Chondrocyte (in vitro differentiated cells): ENCODE results near the gene MFN2. TPM values are rescaled to one million over a fixed set of nuclear protein-coding genes. Genes with fewer than 3 reads are reported as not detected.

Experiments
- DNase-seq: peaks from one replicate; pipeline ENCODE4 v3.0.0; 2021; ENCODE audit warnings: mixed read lengths, low spot score
- H3K27ac Mint-ChIP-seq: one replicate; pipeline ENCODE4 v1.8.0; 2021; ENCODE audit warnings: mild to moderate bottlenecking, moderate library complexity, mixed read lengths; ENCODE audit not compliant: unreplicated experiment
- H3K27me3 Mint-ChIP-seq: 2 replicates; pipeline ENCODE4 v1.8.0; 2021; ENCODE audit warnings: low read depth, mixed read lengths
- H3K36me3 Mint-ChIP-seq: 2 replicates; pipeline ENCODE4 v1.8.0; 2021; ENCODE audit warnings: low read depth, mixed read lengths
- H3K4me1 Mint-ChIP-seq: 2 replicates; pipeline ENCODE4 v1.8.0; 2021; ENCODE audit warnings: low read depth, mild to moderate bottlenecking, mixed read lengths
- H3K4me3 Mint-ChIP-seq: one replicate; pipeline ENCODE4 v1.8.0; 2021; ENCODE audit warnings: mild to moderate bottlenecking, moderate library complexity, mixed read lengths; ENCODE audit not compliant: unreplicated experiment
- H3K9me3 Mint-ChIP-seq: 2 replicates; pipeline ENCODE4 v1.8.0; 2021; ENCODE audit warnings: low read depth, mixed read lengths
- CTCF ChIP-seq: fragments of 200-600 bp; sonication (generic); IDR thresholded peaks from 2 replicates; pipeline ENCODE4 v1.5.0; 2021; ENCODE audit warnings: antibody characterized with exemption, mild to moderate bottlenecking, moderate library complexity
- total RNA-seq: library from RNA; stranded (reverse); gene quantifications from 3 replicates; pipeline ENCODE4 v1.2.1, GENCODE V29; 2021

The MFN2 gene
- total RNA-seq, 1 donor from 2014 or later = 56.6 TPM

GRCh38 chr1:11981378-11982009 lies 1.2 kb downstream of the MFN2 start:
- Mint-ChIP-seq H3K9me3 (no peaks in the 10 kb centered on the region), H3K4me3 (peak overlapping the region; percentile 91), H3K36me3 (peaks cover 8% of the 10 kb centered on the region), H3K27ac (peak overlapping the region; percentile 96), H3K4me1 (peaks cover 50% of the 10 kb centered on the region), H3K27me3 (no peaks in the 10 kb centered on the region)
- DNase-seq = no peak
- TF ChIP-seq CTCF = no peak

GRCh38 chr1:11982010-11982392 lies 1.8 kb downstream of the MFN2 start:
- Mint-ChIP-seq H3K9me3 (no peaks in the 10 kb centered on the region), H3K27me3 (no peaks in the 10 kb centered on the region), H3K27ac (peak overlapping the region; percentile 32), H3K36me3 (peaks cover 8% of the 10 kb centered on the region), H3K4me1 (peaks cover 50% of the 10 kb centered on the region), H3K4me3 (peak overlapping the region; percentile 91)
- DNase-seq = no peak
- peak; percentile 62 for TF ChIP-seq CTCF

GRCh38 chr1:11984121-11984520 lies 3.9 kb downstream of the MFN2 start:
- TF ChIP-seq CTCF = no peak
- no peaks in the 10 kb centered on the region for H3K9me3 Mint-ChIP-seq
- H3K36me3 Mint-ChIP-seq = peaks cover 10% of the 10 kb centered on the region
- no peak for DNase-seq
- no peak overlapping the region for H3K4me3 Mint-ChIP-seq
- peaks cover 47% of the 10 kb centered on the region for H3K4me1 Mint-ChIP-seq
- H3K27me3 Mint-ChIP-seq = no peaks in the 10 kb centered on the region
- H3K27ac Mint-ChIP-seq = no peak overlapping the region

GRCh38 chr1:11984576-11984975 lies 4.3 kb downstream of the MFN2 start:
- Mint-ChIP-seq H3K4me3 (no peak overlapping the region), H3K27me3 (no peaks in the 10 kb centered on the region), H3K36me3 (peaks cover 10% of the 10 kb centered on the region), H3K9me3 (no peaks in the 10 kb centered on the region), H3K27ac (no peak overlapping the region), H3K4me1 (peaks cover 43% of the 10 kb centered on the region)
- no peak for DNase-seq
- TF ChIP-seq CTCF = no peak

- Mint-ChIP-seq H3K36me3 (peaks cover 13% of the 10 kb centered on the region), H3K4me1 (peaks cover 40% of the 10 kb centered on the region), H3K27me3 (no peaks in the 10 kb centered on the region), H3K9me3 (no peaks in the 10 kb centered on the region), H3K27ac (no peak overlapping the region), H3K4me3 (no peak overlapping the region)
- no peak for TF ChIP-seq CTCF
- DNase-seq = no peak
Measured at GRCh38 chr1:11985171-11985570, 4.9 kb downstream of the MFN2 start.
